Sigmoid colon (tissue), 7 donors: ENCODE data around the gene WDR90. TPM values are rescaled to one million over a fixed set of nuclear protein-coding genes. Genes with fewer than 3 reads are reported as not detected.
A peak's percentile ranks its signal among the peaks of the same experiment; 100 is the strongest.

ENCODE experiments used
- DNase-seq: peaks from one replicate; pipeline ENCODE4 v3.0.0-alpha.2; 2019
- H3K27ac ChIP-seq, 4 donors: fragments of 200-600 bp; sonication (generic); one replicate each; pipeline ENCODE4 v1.5.1; 2016 to 2019; ENCODE audit warnings: mild to moderate bottlenecking in 1 of 4
- H3K27me3 ChIP-seq, 3 donors: fragments of 200-600 bp; sonication (generic); one replicate each; pipeline ENCODE4 v1.5.1; 2019; ENCODE audit warnings: mild to moderate bottlenecking in 1 of 3
- H3K36me3 ChIP-seq, 4 donors: fragments of 200-600 bp; sonication (generic); one replicate each; pipeline ENCODE4 v1.5.1; 2016 to 2019
- H3K4me1 ChIP-seq, 4 donors: fragments of 200-600 bp; sonication (generic); one replicate each; pipeline ENCODE4 v1.5.1; 2017 to 2019
- H3K4me3 ChIP-seq, 4 donors: fragments of 200-600 bp; sonication (generic); one replicate each; pipeline ENCODE4 v1.5.1; 2017 to 2019; ENCODE audit warnings: mild to moderate bottlenecking in 2 of 4, moderate library complexity in 1 of 4
- H3K9me3 ChIP-seq, 4 donors: fragments of 200-600 bp in 3 of 4; sonication (generic) in 3 of 4; one replicate each; pipeline versions ENCODE4 v1.5.1 to v1.6.1; 2013 to 2019
- EP300 ChIP-seq, 4 donors: sonication (generic); formaldehyde crosslinking; IDR thresholded peaks; one replicate each; pipeline ENCODE4 v1.6.1; 2017; ENCODE audit warnings: antibody characterized with exemption in 4 of 4
- POLR2A ChIP-seq, 2 donors: fragments of 450-650 bp; IDR thresholded peaks; one replicate each; pipeline ENCODE4 v1.6.1; 2016; ENCODE audit warnings: antibody characterized with exemption in 2 of 2, mild to moderate bottlenecking in 2 of 2, moderate library complexity in 2 of 2
- POLR2AphosphoS5 ChIP-seq, 4 donors: sonication (generic); formaldehyde crosslinking; IDR thresholded peaks; one replicate each; pipeline ENCODE4 v1.6.1; 2017; ENCODE audit warnings: antibody characterized with exemption in 4 of 4
- WGBS, 2 donors: extraction: QIAGEN DNeasy Blood & Tissue Kit; methylation state at CpG; one replicate each; pipeline ENCODE4 v1.1.7; 2013; 5-methylcytosine and 5-hydroxymethylcytosine counted together
- intact Hi-C: fragments of 100-400 bp; cut with DNase I; formaldehyde crosslinking; loops from one replicate; pipeline ENCODE4 v1.15.1; 2023
- polyA plus RNA-seq, 3 donors: library from polyadenylated mRNA; stranded (reverse); fragments of 200-250 nt; gene quantifications; one replicate each; pipeline ENCODE4 v1.2.3, GENCODE V29; 2013
- total RNA-seq, 4 donors: library from RNA; depleted of rRNA; stranded (reverse); fragments of >200 nt; gene quantifications; one replicate each; pipeline ENCODE4 v1.1.0, GENCODE V29; 2016
- TF ChIP-seq, protein P1 (sequence below), 4 experiments: fragments of 450-650 bp in 3 of 4; fragments of 200-600 bp in 1 of 4; IDR thresholded peaks; one replicate each; pipeline ENCODE4 v1.5.1; 2016 to 2019; ENCODE audit warnings: antibody characterized with exemption in 4 of 4, mild to moderate bottlenecking in 3 of 4, moderate library complexity in 2 of 4
- donor health status: healthy with polysubstance abuse.
- donor health status: Bipolar disorder and iron deficiency.
- donor health status: healthy.

The WDR90 gene
- total and polyA plus RNA-seq, 7 donors, result 5.4 to 49.0 (median 10.3) TPM

- Histone ChIP-seq H3K27ac (peak within 1 kb of the TSS; percentile 94 to 99 (median 96)), H3K4me3 (peak within 1 kb of the TSS; percentile 72 to 95 (median 86)), H3K36me3 (peaks cover 14 to 19% (median 17%) of the 10 kb centered on the region in 4 donors), H3K4me1 (peaks cover 0 to 66% (median 56%) of the 10 kb centered on the region in 4 donors), H3K27me3 (no peaks in the 10 kb centered on the region), H3K9me3 (no peaks in the 10 kb centered on the region)
- intact Hi-C loops, result loop anchor here (1.0 to 10.0 kb wide), 2 partner anchors 91 to 1095 kb away; partner anchors contain the start of genes EME2, MRPS34 and NME3
- TF ChIP-seq, protein P1, sequence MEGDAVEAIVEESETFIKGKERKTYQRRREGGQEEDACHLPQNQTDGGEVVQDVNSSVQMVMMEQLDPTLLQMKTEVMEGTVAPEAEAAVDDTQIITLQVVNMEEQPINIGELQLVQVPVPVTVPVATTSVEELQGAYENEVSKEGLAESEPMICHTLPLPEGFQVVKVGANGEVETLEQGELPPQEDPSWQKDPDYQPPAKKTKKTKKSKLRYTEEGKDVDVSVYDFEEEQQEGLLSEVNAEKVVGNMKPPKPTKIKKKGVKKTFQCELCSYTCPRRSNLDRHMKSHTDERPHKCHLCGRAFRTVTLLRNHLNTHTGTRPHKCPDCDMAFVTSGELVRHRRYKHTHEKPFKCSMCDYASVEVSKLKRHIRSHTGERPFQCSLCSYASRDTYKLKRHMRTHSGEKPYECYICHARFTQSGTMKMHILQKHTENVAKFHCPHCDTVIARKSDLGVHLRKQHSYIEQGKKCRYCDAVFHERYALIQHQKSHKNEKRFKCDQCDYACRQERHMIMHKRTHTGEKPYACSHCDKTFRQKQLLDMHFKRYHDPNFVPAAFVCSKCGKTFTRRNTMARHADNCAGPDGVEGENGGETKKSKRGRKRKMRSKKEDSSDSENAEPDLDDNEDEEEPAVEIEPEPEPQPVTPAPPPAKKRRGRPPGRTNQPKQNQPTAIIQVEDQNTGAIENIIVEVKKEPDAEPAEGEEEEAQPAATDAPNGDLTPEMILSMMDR (IDR thresholded peaks at IDR 0.05), result no peak
- TF ChIP-seq POLR2AphosphoS5 (IDR thresholded peaks at IDR 0.05) (peak in 3 of 4 donors; percentile 19 to 70 (median 68)), EP300 (IDR thresholded peaks at IDR 0.05) (no peak), POLR2A (IDR thresholded peaks at IDR 0.05) (no peak)
- 1 to 2% methylated on average over 91 of the region's 91 CpGs for WGBS, 2 donors
- DNase-seq, result peak; percentile 95
Measured at GRCh38 chr16:679814-680624, 30.9 kb downstream of the WDR90 start, which contains the start of gene STUB1. STUB1 (plus strand) TSS chr16:680410; CDS start chr16:680526, 116 bp downstream.

DNA sequence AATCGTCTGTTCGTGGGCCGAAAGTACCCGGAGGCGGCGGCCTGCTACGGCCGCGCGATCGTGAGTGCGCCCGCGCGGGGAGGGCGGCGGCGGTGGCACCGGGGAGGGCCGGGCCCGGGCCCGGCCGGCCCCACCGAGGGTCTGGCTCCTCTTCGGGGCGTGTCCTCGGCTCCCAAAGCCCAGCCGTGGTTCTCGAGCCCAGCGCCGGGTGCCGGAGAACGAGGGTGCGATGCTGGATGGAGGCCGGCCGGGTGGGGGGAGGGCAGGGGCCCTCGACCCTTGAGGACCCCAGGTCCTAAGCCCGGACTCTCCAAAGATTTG, 31.4 kb downstream of the WDR90 start:
- intact Hi-C loops, result loop anchor here (1.0 to 10.0 kb wide), 2 partner anchors 91 to 1094 kb away; partner anchors contain the start of genes EME2, MRPS34 and NME3
- 0 to 1% methylated on average over 38 of the region's 38 CpGs for WGBS, 2 donors
- peak overlapping the region; percentile 72 to 95 (median 86) for H3K4me3 ChIP-seq
- H3K36me3 ChIP-seq, result peaks cover 14 to 22% (median 17%) of the 10 kb centered on the region in 4 donors
- H3K9me3 ChIP-seq, result no peaks in the 10 kb centered on the region
- TF ChIP-seq POLR2A (IDR thresholded peaks at IDR 0.05) (no peak), POLR2AphosphoS5 (IDR thresholded peaks at IDR 0.05) (no peak), EP300 (IDR thresholded peaks at IDR 0.05) (no peak)
- TF ChIP-seq, protein P1 (IDR thresholded peaks at IDR 0.05), result no peak
- no peaks in the 10 kb centered on the region for H3K27me3 ChIP-seq
- no peak for DNase-seq
- peaks cover 0 to 66% (median 57%) of the 10 kb centered on the region in 4 donors for H3K4me1 ChIP-seq
- peak overlapping the region; percentile 94 to 99 (median 96) for H3K27ac ChIP-seq

DNA sequence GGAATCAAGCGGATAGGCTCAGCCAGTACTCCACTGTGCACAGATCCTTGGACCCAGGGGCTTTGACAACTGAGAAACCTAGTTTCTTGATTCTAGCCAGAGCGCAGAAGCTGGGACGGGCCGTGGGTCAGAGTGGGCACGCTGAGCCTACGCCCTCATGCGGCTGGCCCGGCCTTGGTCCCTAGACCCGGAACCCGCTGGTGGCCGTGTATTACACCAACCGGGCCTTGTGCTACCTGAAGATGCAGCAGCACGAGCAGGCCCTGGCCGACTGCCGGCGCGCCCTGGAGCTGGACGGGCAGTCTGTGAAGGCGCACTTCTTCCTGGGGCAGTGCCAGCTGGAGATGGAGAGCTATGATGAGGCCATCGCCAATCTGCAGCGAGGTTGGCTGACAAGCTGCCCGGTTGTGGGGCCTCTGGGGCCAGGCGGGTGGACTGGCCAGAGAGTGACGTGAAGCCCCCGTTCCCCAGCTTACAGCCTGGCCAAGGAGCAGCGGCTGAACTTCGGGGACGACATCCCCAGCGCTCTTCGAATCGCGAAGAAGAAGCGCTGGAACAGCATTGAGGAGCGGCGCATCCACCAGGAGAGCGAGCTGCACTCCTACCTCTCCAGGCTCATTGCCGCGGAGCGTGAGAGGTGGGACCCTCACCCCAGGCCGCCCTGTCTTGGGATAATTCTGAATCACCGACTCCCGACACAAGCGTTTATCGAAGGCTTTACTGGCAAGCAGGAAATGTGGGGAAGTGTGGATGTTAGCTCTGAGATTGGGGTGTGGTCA, 32.0 kb downstream of the WDR90 start:
- peak overlapping the region; percentile 72 to 95 (median 86) for H3K4me3 ChIP-seq
- H3K36me3 ChIP-seq, result peaks cover 14 to 23% (median 17%) of the 10 kb centered on the region in 4 donors
- 42 to 50% methylated on average over 44 of the region's 44 CpGs for WGBS, 2 donors
- H3K9me3 ChIP-seq, result no peaks in the 10 kb centered on the region
- H3K27me3 ChIP-seq, result no peaks in the 10 kb centered on the region
- TF ChIP-seq POLR2A (IDR thresholded peaks at IDR 0.05) (no peak), POLR2AphosphoS5 (IDR thresholded peaks at IDR 0.05) (no peak), EP300 (IDR thresholded peaks at IDR 0.05) (no peak)
- TF ChIP-seq, protein P1 (IDR thresholded peaks at IDR 0.05), result no peak
- intact Hi-C loops, result loop anchor here (1.0 to 10.0 kb wide), 2 partner anchors 92 to 1094 kb away; partner anchors contain the start of genes EME2, MRPS34 and NME3
- H3K4me1 ChIP-seq, result peaks cover 0 to 66% (median 59%) of the 10 kb centered on the region in 4 donors
- no peak for DNase-seq
- peak overlapping the region; percentile 94 to 99 (median 96) for H3K27ac ChIP-seq

DNA sequence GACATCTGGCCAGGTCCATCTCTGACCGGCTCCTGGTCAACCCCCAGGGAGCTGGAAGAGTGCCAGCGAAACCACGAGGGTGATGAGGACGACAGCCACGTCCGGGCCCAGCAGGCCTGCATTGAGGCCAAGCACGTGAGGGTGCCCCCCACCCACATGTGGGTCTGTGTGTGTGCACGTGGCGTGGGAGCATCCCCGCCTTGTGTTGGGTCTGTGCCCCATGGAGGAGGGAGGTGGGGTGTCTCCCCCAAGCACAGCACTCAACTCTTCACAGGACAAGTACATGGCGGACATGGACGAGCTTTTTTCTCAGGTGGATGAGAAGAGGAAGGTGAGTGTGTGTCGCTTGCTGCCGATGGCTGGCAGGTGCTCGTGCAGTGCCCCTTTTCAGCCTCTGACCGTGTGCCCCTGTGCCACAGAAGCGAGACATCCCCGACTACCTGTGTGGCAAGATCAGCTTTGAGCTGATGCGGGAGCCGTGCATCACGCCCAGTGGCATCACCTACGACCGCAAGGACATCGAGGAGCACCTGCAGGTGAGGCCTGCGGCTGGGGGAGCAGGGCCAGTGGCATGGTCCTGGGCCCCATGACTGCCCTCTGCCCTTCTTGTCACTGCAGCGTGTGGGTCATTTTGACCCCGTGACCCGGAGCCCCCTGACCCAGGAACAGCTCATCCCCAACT, 32.7 kb downstream of the WDR90 start:
- H3K9me3 ChIP-seq, result no peaks in the 10 kb centered on the region
- peak overlapping the region in 2 of 4 donors; percentile 93 to 95 for H3K4me3 ChIP-seq
- intact Hi-C loops, result loop anchor here (10.0 kb wide), 1 partner anchor 1093 kb away; the partner anchor contains the start of genes EME2, MRPS34 and NME3
- no peak for DNase-seq
- H3K4me1 ChIP-seq, result peaks cover 0 to 64% (median 61%) of the 10 kb centered on the region in 4 donors
- peak overlapping the region in 1 of 4 donors; percentile 99 for H3K27ac ChIP-seq
- peaks cover 14 to 31% (median 19%) of the 10 kb centered on the region in 4 donors for H3K36me3 ChIP-seq
- no peak for TF ChIP-seq POLR2AphosphoS5 (IDR thresholded peaks at IDR 0.05)
- TF ChIP-seq, protein P1 (IDR thresholded peaks at IDR 0.05), result no peak
- TF ChIP-seq POLR2A (IDR thresholded peaks at IDR 0.05), result no peak
- no peak for TF ChIP-seq EP300 (IDR thresholded peaks at IDR 0.05)
- no peaks in the 10 kb centered on the region for H3K27me3 ChIP-seq
- 77 to 83% methylated on average over 28 of the region's 28 CpGs for WGBS, 2 donors
